ENCODE data around the gene MARVELD3. TPM values are rescaled to one million over a fixed set of nuclear protein-coding genes. Genes with fewer than 3 reads are reported as not detected.

The MARVELD3 gene
- total RNA-seq, 1 donor from 2014 or later: 15.2 TPM

- H3K36me3 Mint-ChIP-seq: peaks cover 12% of the 10 kb centered on the region
- no peak for TF ChIP-seq CTCF (IDR thresholded peaks at IDR 0.05; ENCODE audit: unreplicated experiment)
- no peaks in the 10 kb centered on the region for H3K4me1 Mint-ChIP-seq
- peaks cover 3% of the 10 kb centered on the region for H3K9me3 Mint-ChIP-seq
- H3K4me3 Mint-ChIP-seq: no peak overlapping the region
- H3K27ac Mint-ChIP-seq: no peak overlapping the region
- no peaks in the 10 kb centered on the region for H3K27me3 Mint-ChIP-seq (ENCODE audit: low read depth)
- DNase-seq (ENCODE audit: low spot score in 2 of 2, unreplicated experiment in 2 of 2): no peak
Observed at GRCh38 chr16:71637398-71637797, 11.4 kb downstream of the MARVELD3 start.

- no peak for TF ChIP-seq CTCF (IDR thresholded peaks at IDR 0.05; ENCODE audit: unreplicated experiment)
- no peaks in the 10 kb centered on the region for H3K4me1 Mint-ChIP-seq
- no peak overlapping the region for H3K4me3 Mint-ChIP-seq
- H3K9me3 Mint-ChIP-seq: peaks cover under 1% of the 10 kb centered on the region
- H3K36me3 Mint-ChIP-seq: peaks cover 29% of the 10 kb centered on the region
- H3K27ac Mint-ChIP-seq: no peak overlapping the region
- no peaks in the 10 kb centered on the region for H3K27me3 Mint-ChIP-seq (ENCODE audit: low read depth)
- no peak for DNase-seq (ENCODE audit: low spot score in 2 of 2, unreplicated experiment in 2 of 2)
Observed at GRCh38 chr16:71645450-71645849, 19.5 kb downstream of the MARVELD3 start.

- no peak for TF ChIP-seq CTCF (IDR thresholded peaks at IDR 0.05; ENCODE audit: unreplicated experiment)
- Mint-ChIP-seq H3K4me1 (no peaks in the 10 kb centered on the region), H3K4me3 (no peak overlapping the region), H3K27ac (no peak overlapping the region), H3K27me3 (ENCODE audit: low read depth) (no peaks in the 10 kb centered on the region), H3K36me3 (peaks cover 32% of the 10 kb centered on the region), H3K9me3 (no peaks in the 10 kb centered on the region)
- DNase-seq (ENCODE audit: low spot score in 2 of 2, unreplicated experiment in 2 of 2): no peak
Observed at GRCh38 chr16:71647391-71647790, 21.4 kb downstream of the MARVELD3 start.

- Mint-ChIP-seq H3K4me3 (no peak overlapping the region), H3K9me3 (no peaks in the 10 kb centered on the region), H3K27me3 (ENCODE audit: low read depth) (no peaks in the 10 kb centered on the region), H3K4me1 (no peaks in the 10 kb centered on the region), H3K36me3 (peaks cover 29% of the 10 kb centered on the region), H3K27ac (no peak overlapping the region)
- TF ChIP-seq CTCF (IDR thresholded peaks at IDR 0.05; ENCODE audit: unreplicated experiment): no peak
- no peak for DNase-seq (ENCODE audit: low spot score in 2 of 2, unreplicated experiment in 2 of 2)
Observed at GRCh38 chr16:71648162-71648561, 22.2 kb downstream of the MARVELD3 start.

GRCh38 chr16:71648921-71649320 is 22.9 kb downstream of the MARVELD3 start:
- Mint-ChIP-seq H3K27me3 (ENCODE audit: low read depth) (no peaks in the 10 kb centered on the region), H3K9me3 (no peaks in the 10 kb centered on the region), H3K4me3 (no peak overlapping the region), H3K4me1 (no peaks in the 10 kb centered on the region), H3K36me3 (peaks cover 29% of the 10 kb centered on the region), H3K27ac (no peak overlapping the region)
- TF ChIP-seq CTCF (IDR thresholded peaks at IDR 0.05; ENCODE audit: unreplicated experiment): no peak
- DNase-seq (ENCODE audit: low spot score in 2 of 2, unreplicated experiment in 2 of 2): no peak

- Mint-ChIP-seq H3K4me3 (no peak overlapping the region), H3K4me1 (no peaks in the 10 kb centered on the region), H3K9me3 (no peaks in the 10 kb centered on the region), H3K27me3 (ENCODE audit: low read depth) (no peaks in the 10 kb centered on the region), H3K36me3 (peaks cover 29% of the 10 kb centered on the region), H3K27ac (no peak overlapping the region)
- no peak for TF ChIP-seq CTCF (IDR thresholded peaks at IDR 0.05; ENCODE audit: unreplicated experiment)
- no peak for DNase-seq (ENCODE audit: low spot score in 2 of 2, unreplicated experiment in 2 of 2)
Observed at GRCh38 chr16:71649704-71650103, 23.7 kb downstream of the MARVELD3 start.
